Stimulated activated CD8-positive, alpha-beta memory T cell treated with anti-CD3 and anti-CD28 coated beads, Interleukin-7, amount 100 ng/mL, for 48 hours (primary cell): Measurements from ENCODE around the gene CD81.

ENCODE experiments used
- DNase-seq, 2 donors: peaks; one replicate each; pipeline ENCODE4 v3.0.0-alpha.2; 2020; ENCODE audit warnings: low read depth in 1 of 2; ENCODE audit errors: extremely low read depth in 1 of 2

The CD81 gene

DNA sequence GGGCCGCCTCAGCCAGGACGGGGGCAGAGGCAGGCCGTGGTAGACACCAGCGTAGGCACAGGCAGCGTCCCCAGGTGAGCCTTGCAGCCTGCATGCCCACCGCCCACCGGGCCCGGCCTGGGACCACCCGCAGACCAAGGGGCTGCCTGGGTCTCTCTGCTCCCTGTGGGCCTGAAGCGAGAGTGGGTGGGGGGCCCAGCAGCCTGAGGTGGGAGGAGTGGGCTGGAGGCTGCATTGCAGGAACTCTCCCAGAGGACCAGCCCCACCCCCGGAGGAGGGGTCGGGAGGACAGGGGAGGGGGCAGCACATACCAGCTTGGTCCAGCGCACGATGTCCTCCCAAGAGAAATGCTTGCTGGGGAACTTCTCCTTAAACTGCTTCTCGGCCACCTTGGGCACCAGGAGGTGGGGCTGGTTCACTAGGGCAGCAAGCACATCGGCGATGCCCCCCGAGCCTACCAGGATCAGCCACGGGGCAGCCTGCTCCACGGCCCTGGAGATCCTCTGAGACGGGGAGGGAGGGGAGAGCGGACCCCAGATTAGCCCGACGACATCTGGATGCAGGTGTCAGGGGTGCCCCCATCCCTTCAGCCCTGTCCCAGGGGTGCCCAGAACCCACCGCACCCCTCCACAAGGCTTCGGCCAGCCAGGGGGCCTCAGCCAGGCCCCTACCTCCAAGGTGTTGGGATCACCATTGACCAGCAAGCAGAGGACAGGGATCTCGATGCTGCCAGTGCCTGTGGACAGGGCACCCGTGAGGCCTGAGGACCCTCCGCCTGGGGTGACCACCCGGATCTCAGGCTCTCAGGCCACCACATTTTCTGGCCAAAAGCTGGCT is 41.0 kb downstream of the CD81 start:
- no peak for DNase-seq

DNA sequence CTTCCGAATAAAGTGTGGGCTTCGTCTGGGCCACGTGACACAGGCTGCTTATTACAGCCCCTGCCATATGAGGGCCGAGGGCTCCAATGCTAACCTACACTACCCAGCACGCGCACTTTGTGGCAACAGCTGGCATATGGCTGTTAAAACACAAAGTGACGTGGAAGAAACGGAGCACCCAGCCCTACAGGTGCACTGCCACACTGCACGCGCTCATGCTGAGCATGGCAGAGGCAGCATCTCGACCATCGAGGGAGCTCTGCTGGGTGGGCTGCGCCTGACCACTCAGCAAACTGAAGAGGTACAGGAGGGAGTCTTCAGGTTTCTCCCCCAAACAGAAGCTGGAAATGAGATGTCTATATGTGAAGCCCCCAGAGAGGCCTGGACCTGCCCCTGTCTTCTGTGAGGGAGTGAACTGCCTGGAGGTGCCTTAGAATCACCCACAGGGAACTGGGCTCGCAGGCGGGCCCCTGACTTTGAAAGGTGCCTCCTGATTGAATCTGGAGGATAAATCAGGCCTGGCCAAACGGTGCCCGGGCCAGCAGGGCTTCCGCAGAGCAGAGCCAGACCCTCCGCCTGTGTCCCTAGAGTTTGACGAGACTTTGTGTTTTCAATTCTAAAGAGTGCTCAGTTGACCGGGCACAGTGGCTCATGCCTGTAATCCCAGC is 41.7 kb downstream of the CD81 start:
- DNase-seq: no peak

DNA sequence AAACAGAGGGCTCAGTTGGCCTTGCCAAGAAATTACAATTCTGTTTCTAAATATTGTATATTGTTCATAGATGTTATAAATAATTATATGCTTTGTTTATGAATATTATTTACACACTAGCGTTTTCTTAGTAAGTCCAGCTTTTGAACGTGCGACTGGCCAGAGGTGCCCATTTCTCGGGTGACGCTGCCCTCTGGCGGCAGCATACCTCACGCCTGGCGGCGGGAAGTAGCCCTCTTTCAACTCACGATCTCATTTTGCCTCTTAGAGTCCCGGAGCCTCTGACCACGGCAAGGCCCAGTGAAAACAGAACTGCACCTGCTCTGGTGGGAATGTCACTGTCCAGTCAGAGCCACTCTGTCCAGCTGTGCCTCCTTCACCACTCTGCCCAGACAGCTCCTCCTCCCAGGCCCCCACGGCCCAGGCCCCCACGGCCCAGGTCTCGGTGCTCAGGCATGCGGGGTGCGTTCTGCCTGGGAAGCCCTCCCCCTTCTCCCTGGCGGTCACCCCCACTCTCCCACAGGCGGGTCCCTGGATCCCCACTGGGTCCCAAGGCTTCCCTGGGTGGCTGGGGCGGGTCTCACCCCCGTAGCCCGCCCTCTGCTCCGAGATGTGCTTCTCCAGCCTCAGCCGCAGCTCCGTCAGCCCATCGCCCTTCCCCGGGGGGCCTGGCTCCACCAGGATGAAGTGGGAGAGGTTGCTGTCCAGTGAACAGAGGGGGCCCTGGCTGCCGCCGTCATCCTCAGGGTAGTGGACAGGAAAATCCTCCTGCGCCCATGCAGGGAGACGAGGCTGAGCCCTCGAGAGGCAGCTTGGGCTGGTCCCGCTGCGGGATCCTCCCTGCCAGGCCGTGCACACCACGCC is 42.8 kb downstream of the CD81 start:
- peak in 1 of 2 donors; percentile 29 for DNase-seq

DNA sequence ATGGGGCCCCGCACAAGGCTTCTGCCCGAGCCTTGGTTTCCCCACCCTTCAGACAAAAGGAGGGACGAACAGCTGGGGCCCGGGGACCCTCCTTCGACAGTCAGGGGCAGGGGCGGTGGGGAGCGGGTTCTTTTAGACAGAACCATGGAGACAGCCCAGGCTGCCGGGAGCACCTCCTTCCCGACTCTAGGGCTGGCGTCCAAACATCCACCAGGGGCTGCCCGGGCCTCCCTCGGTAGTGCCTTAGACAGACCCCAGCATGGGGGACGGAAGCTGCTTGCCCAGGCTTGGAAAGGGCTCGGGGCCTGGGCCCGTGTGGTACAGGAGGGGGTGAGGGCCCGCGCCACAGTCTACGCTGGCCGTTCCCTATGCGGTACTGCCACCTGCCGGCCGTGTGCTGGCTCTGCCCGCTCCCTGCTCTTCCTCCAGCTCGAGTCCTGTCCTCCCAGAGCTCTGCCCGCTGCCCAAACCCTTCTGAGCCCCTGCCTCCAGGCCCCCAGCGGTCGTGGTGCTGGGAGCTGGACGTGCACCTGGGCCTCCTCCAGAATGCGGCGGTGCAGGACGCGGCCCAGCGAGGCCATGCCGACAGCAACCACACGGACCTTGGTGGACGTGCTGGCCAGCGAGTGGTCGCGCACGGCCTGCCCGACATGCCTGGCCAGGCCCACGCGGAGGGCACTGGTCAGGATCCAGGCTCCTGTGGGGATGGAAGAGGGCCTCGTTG is 43.6 kb downstream of the CD81 start:
- peak in 1 of 2 donors; percentile 53 for DNase-seq

DNA sequence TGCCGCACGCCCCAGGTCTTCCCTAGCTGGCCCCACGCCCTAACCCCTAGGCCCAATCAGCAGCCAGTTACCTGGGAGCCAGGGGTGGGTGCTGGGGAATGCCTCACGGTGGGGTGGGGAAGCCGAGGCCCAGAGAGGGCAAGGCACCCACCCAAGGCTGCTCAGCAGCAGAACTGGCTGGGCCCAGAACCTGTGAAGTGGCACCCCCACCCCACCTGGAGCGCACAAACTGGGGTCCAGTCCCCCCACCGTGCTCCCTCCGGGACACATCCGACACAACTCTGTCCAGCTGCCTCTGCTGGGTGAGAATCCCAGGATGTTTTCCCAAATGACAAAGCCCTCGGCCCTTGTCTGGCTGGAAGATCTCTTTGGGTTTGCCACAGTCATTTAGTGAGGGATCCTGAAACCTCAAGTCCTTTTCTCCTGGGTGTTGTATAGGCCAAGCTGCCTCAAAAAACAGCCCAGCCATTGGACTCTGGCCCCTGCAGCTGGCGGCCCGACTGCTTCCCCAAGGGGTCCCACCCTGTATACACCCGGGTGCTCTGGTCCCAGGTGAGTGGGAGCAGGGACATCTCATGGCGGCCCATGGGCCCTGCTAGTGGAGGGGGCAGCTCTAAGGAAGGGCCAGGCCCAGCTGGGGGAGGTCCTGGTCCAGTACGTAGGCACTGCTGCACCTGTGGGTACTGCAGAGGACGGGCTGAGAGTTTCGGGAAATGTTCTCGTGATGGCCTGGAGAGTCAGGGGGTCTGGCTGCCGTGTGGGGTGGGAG is 44.3 kb downstream of the CD81 start:
- DNase-seq: no peak

DNA sequence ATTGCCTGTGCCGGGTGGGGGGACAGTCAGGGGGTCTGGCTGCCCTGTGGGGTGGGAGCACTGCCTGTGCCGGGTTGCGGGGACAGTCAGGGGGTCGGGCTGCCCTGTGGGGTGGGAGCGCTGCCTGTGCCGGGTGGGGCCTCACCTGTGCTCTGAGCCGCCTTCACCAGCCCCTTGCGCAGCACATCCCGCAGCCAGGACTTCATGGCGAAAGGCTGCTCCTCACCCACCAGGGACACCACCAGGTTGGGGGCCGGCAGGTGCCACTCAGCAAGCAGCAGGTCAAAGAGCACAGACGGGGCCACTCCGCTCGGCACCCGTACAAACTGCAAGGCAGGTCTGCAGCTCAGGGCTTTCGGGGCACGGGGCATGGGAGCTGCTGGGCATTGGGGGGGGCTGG is 44.9 kb downstream of the CD81 start:
- no peak for DNase-seq

DNA sequence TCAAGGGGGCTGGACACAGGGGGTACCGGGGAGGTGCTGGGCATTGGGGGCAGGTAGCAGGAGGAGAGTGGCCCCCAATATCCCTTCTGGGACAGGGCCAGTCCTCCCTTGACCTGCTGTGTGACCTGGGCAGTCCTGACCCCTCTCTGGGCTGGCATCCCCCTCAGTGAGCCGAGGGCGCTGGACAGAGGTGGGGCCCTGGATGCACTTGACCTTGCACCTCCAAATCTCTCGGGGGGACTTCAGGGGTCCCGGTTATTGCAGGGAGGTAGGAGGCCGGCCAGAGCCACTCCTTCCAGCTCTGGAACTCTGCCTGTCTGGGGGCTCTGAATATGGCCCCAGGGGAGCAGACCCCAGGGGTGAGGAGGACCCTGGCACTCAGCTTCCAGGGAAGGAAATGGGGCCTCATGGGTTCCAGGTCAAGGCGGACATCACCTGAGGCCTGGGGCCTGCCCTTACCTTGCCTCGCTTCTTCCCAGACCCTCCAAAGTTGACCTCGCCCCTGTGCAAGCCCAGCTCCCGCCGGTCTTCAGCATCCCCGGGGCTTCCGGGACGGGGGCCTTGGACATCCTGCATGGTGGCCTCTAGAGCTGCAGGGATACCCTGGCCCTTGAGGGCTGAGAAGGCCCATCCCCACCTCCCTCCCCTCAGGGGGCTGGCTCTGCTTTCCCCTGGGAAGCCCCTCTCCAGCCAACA is 45.5 kb downstream of the CD81 start:
- DNase-seq: no peak

DNA sequence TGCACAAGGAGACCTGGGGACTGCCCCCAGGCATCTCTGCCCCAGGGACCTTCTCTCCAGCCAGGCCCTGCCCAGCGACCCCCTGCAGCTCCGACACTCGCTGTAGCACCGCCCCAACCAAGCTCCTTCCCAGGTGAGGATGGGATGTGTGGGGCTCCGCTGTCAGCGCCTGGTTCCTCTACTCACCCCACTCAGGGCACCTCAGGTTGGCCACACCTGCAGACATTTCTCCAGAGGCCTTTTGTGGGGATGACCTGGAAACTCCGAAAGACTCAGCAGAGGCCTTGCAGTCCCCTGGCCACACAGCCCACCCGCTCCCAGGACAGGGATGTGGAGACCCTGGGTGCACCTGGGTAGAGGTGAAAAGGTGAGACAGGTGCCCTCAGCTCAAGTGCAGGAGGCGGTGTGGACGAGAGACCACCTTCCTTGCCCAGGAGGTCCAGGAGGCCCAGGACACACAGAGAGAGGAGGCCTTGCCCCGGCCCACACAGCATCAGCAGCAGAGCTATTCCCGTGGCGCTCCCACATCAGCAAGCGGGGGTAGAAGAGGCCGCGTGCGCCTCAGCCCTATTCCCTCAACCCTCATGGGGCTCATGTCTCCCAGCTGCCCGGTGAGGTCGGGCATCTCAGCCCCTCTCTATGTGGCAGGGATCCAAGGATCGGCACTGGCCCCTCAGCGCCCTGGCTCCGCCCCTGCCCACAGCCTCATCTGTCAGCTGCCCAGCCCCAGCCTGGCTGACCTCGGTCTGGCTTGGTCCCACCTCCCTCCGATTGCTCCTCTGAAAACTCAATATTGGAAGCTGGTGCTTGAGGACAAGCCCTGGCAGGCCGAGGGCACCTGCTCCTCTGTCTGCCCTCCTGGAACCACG is 46.3 kb downstream of the CD81 start:
- DNase-seq: no peak

DNA sequence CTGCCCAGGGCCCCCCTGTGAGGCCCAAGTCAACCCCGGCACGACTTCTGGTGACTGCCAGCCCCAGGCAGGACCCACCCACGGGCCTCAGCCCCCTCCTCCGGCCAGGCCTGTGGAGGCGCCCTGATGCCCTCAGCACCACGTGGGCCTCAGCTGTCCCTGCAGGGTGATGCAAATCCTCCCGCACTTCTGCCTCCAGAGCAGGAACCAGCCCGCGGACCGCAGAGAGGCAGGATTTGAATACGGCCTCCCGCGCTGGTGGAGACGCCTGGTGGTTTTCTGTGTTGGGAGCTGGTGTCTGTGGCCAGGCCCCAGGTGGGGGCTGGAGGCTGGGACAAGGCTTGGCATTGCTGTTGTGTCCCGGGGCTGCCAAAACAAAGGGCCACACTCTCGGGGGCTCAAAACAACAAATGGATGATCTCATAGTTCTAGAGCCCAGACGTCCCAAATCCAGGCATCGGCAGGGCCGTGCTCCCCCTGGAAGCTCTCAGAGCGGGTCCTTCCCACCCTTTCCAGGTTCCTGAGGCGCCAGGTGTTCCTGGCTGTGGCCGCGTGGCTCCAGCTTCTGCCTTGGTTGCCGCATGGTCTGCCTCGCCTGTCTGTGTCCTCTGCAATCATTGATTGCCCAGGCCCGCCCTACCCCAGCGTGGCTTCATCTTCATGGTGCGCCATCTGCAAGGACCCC is 47.8 kb downstream of the CD81 start:
- DNase-seq: no peak

DNA sequence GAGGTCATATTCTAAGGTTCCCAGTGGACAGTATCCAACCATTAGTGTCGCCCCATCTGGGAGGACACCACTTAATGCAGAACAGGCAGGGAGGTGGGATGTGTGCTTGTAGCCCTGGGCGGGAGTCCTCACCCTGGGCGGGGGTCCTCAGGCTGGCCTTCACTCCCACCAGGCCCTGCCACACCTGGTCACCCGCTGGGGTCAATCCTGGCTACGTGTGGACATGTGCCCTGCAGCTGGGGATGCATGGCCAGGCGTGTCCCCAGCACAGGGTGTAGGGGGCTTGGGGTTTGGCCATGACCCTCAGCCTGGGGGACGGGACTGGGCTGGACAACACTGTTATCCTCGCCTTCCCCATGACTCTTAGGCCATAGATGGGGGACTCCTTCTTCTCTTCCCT is 48.4 kb downstream of the CD81 start:
- DNase-seq: no peak

DNA sequence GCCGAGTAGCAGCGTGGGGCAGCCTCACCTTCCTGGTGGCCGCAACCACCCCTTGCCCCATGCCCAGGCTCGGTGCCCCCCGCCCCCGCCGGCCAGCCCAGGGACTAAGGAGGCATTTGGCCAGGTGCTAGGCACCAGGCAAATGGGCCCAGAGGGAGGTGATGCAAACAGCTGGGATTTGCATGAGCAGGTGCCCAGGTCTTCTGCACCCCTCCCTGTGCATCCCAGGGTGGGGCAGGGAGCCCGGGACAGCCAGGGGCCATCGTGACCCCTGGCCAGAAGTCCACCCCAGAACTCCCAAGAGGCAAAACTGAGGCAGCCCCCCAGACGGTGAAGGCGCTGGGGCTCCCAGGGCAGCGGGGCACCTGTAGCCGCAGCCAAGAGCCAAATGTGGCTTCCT is 49.1 kb downstream of the CD81 start:
- no peak for DNase-seq

DNA sequence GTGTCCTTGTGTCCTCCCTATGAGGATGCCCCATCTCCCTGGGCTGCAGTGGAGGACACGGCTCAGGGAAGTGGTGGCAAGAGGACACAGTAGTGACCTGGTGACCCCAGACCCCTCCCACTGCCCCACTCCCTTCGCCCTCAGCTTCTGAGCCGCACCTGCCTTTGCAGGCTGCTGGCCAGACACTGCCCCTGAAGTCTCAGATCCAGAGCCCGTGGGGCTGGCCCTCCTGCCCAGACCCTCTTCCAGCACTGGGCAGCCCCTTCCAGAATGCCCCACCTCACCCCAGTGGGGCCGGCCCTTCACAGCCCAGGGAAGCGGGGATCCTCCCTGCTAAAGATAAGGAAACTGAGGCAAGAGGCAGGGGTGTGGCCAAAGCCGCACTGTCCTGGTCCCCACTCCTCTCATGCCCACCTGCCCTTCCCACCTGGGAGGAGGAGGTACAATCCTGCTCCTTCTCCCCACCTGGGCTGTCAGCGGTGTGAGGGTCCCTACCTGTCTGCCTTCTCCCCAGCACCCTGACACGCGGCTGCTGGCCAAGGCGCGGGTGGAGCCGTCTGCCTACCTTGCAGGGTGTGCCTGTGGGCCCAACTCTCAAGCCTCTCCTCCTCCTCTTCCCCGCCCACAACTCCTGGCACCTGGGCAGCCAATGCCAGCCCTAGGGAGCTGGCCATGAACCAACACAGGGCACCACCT is 49.9 kb downstream of the CD81 start:
- no peak for DNase-seq

DNA sequence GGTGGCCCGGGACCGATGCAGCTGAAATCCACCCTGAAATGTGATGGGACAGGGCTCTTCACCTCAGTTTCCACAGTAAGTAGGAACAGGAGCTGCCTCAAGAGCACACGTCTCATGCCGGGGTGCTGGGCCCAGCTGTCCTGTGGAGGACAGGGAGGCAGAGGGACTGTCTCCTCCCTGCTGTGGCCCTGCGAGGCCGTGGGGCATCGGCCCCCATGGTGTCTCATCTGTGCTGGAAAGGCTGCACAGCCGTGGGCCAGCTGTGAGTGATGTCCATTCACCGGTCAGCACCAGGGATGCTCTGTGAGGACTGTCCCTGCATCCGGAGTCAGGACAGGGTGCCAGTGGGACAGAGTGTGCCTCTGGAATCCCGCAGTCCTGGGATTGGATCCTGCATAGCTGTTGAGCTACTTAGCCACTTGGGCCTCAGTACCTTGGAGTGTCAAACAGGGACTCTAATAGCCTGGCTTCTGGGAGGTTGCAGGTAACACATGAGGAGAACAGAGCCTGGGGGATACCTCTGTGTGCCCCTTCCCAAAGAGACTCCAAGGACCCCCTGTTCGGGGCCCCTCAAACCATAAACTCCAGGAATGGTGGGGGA is 50.7 kb downstream of the CD81 start:
- DNase-seq: no peak

DNA sequence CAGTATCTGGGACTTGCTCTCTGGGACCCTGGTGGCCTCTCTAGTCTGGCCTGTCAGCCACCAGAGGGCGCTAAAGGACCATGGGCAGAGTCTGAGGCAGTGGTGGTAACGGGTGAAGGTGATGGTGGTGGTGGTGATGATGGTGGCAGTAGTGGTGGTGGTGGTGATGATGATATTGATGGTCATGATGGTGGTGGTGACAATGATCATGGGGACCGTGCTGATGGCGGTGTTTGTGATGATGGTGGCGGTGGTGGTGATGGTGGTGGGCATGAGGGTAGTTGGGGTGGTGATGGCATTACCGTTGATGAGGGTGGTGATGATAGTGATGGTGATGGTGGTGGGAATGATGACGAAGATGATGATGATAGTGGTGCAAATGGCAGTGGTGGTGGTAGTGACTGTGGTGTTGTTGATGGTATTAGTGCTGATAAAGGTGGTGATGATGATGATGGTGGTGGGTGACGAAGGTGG is 51.2 kb downstream of the CD81 start:
- peak; percentile 59 to 61 for DNase-seq

DNA sequence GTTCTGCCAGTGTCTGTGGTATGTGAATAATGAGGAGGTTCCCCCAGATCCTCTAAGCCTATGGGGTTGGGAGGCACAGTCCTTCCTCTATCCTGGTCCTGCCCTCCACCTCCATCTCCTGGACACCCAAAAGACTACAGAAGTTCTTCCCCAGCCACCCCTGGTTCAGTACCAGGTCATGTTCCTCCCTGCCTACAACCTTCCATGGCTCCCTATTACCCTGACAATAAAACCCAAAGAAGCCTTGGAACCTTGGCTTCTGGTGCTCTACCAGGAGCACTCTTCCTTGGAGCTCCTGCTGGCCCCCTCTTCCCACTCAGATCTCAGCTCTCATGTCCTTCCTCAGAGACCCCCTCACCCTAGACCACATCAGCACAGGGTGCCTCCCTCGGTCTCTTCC is 54.3 kb downstream of the CD81 start:
- DNase-seq: no peak

DNA sequence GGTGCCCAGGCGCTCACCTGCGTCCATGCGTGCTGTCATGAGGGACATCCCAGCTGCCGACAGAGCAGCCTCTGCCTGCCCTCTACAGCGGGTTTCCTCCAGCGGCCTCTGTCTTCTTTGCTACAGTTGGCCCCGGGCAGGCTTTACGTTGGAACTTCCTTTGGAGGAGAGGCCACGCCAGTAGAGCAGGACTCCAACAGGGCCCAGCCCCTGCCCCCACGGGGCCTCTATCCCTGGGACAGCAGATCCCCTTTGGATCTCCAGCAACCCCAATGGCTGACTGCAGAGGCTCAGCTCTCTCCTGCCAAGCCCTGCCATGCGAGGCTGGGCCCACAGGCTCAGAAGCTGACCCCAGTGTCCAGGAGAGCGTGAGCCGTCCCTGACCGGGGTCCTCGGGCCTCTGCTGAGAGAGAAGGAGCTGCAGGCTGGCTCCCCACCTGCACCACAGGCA is 55.1 kb downstream of the CD81 start:
- no peak for DNase-seq

DNA sequence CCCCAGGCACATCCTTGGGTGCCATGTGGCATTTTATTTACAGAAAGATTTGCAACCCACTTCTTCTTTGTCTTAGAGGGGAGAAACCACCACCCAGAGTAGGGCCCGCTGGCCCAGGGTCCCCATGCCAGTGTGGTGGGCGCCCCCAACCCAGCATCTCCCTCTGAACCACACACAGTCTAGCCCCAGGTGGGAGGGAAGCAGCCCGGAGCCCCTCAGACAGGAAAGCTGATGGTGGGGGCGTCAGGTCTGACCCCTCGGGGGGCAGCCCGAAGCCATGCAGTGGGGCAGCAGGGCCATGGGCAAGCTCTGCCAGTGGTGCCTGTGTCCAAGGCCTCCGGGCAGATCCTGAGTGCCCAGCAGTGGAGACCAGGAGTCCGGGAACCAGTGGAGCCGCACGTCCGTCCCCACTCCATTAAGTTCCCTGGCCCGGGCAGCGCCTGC is 55.5 kb downstream of the CD81 start:
- DNase-seq: no peak
